Measurements from ENCODE around the gene PDSS2. TPM values are rescaled to one million over a fixed set of nuclear protein-coding genes. Genes with fewer than 3 reads are reported as not detected.
A peak's percentile ranks its signal among the peaks of the same experiment; 100 is the strongest.

PDSS2 gene
- total and polyA plus RNA-seq, 2 of the 8 experiments (the other 6 are each of a cell fraction or from before 2014, with no cell fraction given) = 10.7 to 16.1 TPM

GRCh38 chr6:107115695-107116327, 343.6 kb downstream of the PDSS2 start (continued):
- TF ChIP-seq CHD7 (IDR thresholded peaks at IDR 0.05; ENCODE audit: insufficient replicate concordance, low read length) (no peak), CTCF (IDR thresholded peaks at IDR 0.05; ENCODE audit: control extremely low read depth in 1 of 3, insufficient read depth in 1 of 3, low read depth in 1 of 3, low read length in 3 of 3) (no peak), SUZ12 (IDR thresholded peaks at IDR 0.05; ENCODE audit: low read length) (no peak), YY1 (IDR thresholded peaks at IDR 0.05; ENCODE audit: low read depth, low read length) (peak; percentile 61), SP4 (IDR thresholded peaks at IDR 0.05; ENCODE audit: low read length) (0 out of 2 replicates have a peak, but pooled peaks have one; percentile 17), RFX5 (IDR thresholded peaks at IDR 0.05; ENCODE audit: borderline replicate concordance, low read depth, low read length) (no peak), RBBP5 (IDR thresholded peaks at IDR 0.05; ENCODE audit: borderline replicate concordance, low read depth, low read length) (0 out of 2 replicates have a peak, but pooled peaks have one; percentile 46), TBP (IDR thresholded peaks at IDR 0.05; ENCODE audit: low read depth, low read length) (peak; percentile 78)
